Measurements from ENCODE around the gene H6PD. TPM values are rescaled to one million over a fixed set of nuclear protein-coding genes. Genes with fewer than 3 reads are reported as not detected.

Gene H6PD
- total and polyA plus RNA-seq, 4 donors, result 28.9 to 134 (median 56.8) TPM

- TF ChIP-seq CTCF (IDR thresholded peaks at IDR 0.05; ENCODE audit: low read depth, low read length, missing input control) (no peak), YY1 (IDR thresholded peaks at IDR 0.05) (no peak), JUND (IDR thresholded peaks at IDR 0.05) (no peak), RXRA (IDR thresholded peaks at IDR 0.05) (no peak), HNF4G (IDR thresholded peaks at IDR 0.05) (no peak)
Observed at GRCh38 chr1:9315411-9316079, 81.0 kb downstream of the H6PD start (continued).

GRCh38 chr1:9316080-9316444 lies 81.5 kb downstream of the H6PD start:
- no peaks in the 10 kb centered on the region for H3K27me3 ChIP-seq (ENCODE audit: control insufficient read depth in 4 of 4, insufficient read depth in 4 of 4, low read length in 3 of 4)
- WGBS, result 82% methylated on average over 7 of the region's 7 CpGs
- H3K4me1 ChIP-seq (ENCODE audit: control insufficient read depth in 4 of 4, insufficient read depth in 4 of 4, low read length in 3 of 4), result no peaks in the 10 kb centered on the region
- no peaks in the 10 kb centered on the region for H3K9me3 ChIP-seq (ENCODE audit: control insufficient read depth in 4 of 4, low read length in 3 of 4)
- no peak for TF ChIP-seq JUND (IDR thresholded peaks at IDR 0.05)
- TF ChIP-seq SP1 (IDR thresholded peaks at IDR 0.05), result no peak
- TF ChIP-seq NR2F2 (IDR thresholded peaks at IDR 0.05), result no peak
- TF ChIP-seq HNF4G (IDR thresholded peaks at IDR 0.05), result no peak
- no peak for TF ChIP-seq YY1 (IDR thresholded peaks at IDR 0.05)
- TF ChIP-seq FOXA2 (IDR thresholded peaks at IDR 0.05), result no peak
- no peak for TF ChIP-seq ZBTB33 (IDR thresholded peaks at IDR 0.05)
- TF ChIP-seq GABPA (IDR thresholded peaks at IDR 0.05 in 1 of 2, conservative IDR thresholded peaks at IDR 0.05 in 1 of 2), result no peak
- no peak for TF ChIP-seq RXRA (IDR thresholded peaks at IDR 0.05)
- TF ChIP-seq REST (IDR thresholded peaks at IDR 0.05), result no peak
- no peak for TF ChIP-seq TAF1 (conservative IDR thresholded peaks at IDR 0.05)
- TF ChIP-seq EGR1 (IDR thresholded peaks at IDR 0.05; ENCODE audit: low read depth in 2 of 2), result no peak
- no peak for TF ChIP-seq CTCF (IDR thresholded peaks at IDR 0.05; ENCODE audit: low read depth, low read length, missing input control)
- no peak for TF ChIP-seq FOXA1 (IDR thresholded peaks at IDR 0.05)
- TF ChIP-seq ATF3 (IDR thresholded peaks at IDR 0.05), result no peak
- TF ChIP-seq HNF4A (conservative IDR thresholded peaks at IDR 0.05), result no peak
- TF ChIP-seq RAD21 (IDR thresholded peaks at IDR 0.05), result no peak
- no peak for TF ChIP-seq MAX (IDR thresholded peaks at IDR 0.05)
- H3K27ac ChIP-seq (ENCODE audit: low read depth in 1 of 2, low read length in 2 of 2), result no peak overlapping the region
- H3K9ac ChIP-seq (ENCODE audit: low read depth in 1 of 2, low read length in 2 of 2), result no peak overlapping the region
- DNase-seq (ENCODE audit: low spot score), result no peak
- peaks cover 0 to 4% (median 0%) of the 10 kb centered on the region in 4 donors for H3K36me3 ChIP-seq (ENCODE audit: control insufficient read depth in 4 of 4, insufficient read depth in 3 of 4, low read depth in 1 of 4, low read length in 3 of 4)
- no peak overlapping the region for H3K4me3 ChIP-seq (ENCODE audit: low read depth in 1 of 3, low read length in 3 of 3)

Measured in liver (tissue), 9 donors.